GM18517 (cell line): ENCODE data around the gene MKRN2.

ENCODE experiments used
- ATAC-seq: cut with Tn5 transposase; IDR thresholded peaks from one replicate; pipeline ENCODE4 v1.9.1; 2021; ENCODE audit warnings: mild to moderate bottlenecking, moderate library complexity; ENCODE audit not compliant: unreplicated experiment

Gene MKRN2

GRCh38 chr3:12585181-12585580, 28.3 kb downstream of the MKRN2 start:
- ATAC-seq: no peak

- ATAC-seq: no peak
Measured at GRCh38 chr3:12585970-12586369, 29.1 kb downstream of the MKRN2 start.

- no peak for ATAC-seq
Measured at GRCh38 chr3:12586403-12586802, 29.5 kb downstream of the MKRN2 start.

GRCh38 chr3:12588039-12589009, 31.4 kb downstream of the MKRN2 start:
- ATAC-seq: no peak

GRCh38 chr3:12590096-12590495, 33.2 kb downstream of the MKRN2 start:
- no peak for ATAC-seq

GRCh38 chr3:12591456-12591855, 34.6 kb downstream of the MKRN2 start:
- no peak for ATAC-seq

- no peak for ATAC-seq
Measured at GRCh38 chr3:12591997-12592715, 35.3 kb downstream of the MKRN2 start.

- no peak for ATAC-seq
Measured at GRCh38 chr3:12593473-12593872, 36.6 kb downstream of the MKRN2 start.

GRCh38 chr3:12598890-12599289, 42.0 kb downstream of the MKRN2 start:
- ATAC-seq: no peak

- no peak for ATAC-seq
Measured at GRCh38 chr3:12601072-12601471, 44.2 kb downstream of the MKRN2 start.

- no peak for ATAC-seq
Measured at GRCh38 chr3:12603969-12604368, 47.1 kb downstream of the MKRN2 start.

GRCh38 chr3:12608376-12608775, 51.5 kb downstream of the MKRN2 start:
- no peak for ATAC-seq

- ATAC-seq: no peak
Measured at GRCh38 chr3:12611117-12611516, 54.2 kb downstream of the MKRN2 start.

GRCh38 chr3:12612514-12613226, 55.8 kb downstream of the MKRN2 start:
- ATAC-seq: no peak

- no peak for ATAC-seq
Measured at GRCh38 chr3:12613250-12613649, 56.4 kb downstream of the MKRN2 start.

- no peak for ATAC-seq
Measured at GRCh38 chr3:12615266-12615665, 58.4 kb downstream of the MKRN2 start.

GRCh38 chr3:12618426-12618825, 61.5 kb downstream of the MKRN2 start:
- no peak for ATAC-seq

- ATAC-seq: no peak
Measured at GRCh38 chr3:12620305-12620704, 63.4 kb downstream of the MKRN2 start.

GRCh38 chr3:12620729-12621128, 63.8 kb downstream of the MKRN2 start:
- no peak for ATAC-seq

- no peak for ATAC-seq
Measured at GRCh38 chr3:12622335-12622734, 65.4 kb downstream of the MKRN2 start.

GRCh38 chr3:12624056-12624455, 67.2 kb downstream of the MKRN2 start:
- ATAC-seq: no peak
